Measurements from ENCODE around the gene ARHGAP36. TPM values are rescaled to one million over a fixed set of nuclear protein-coding genes. Genes with fewer than 3 reads are reported as not detected.

The ARHGAP36 gene
- total RNA-seq, 2 experiments from 2014 or later = not detected

GRCh38 chrX:131073607-131074006 lies 15.5 kb downstream of the ARHGAP36 start:
- DNase-seq (no peak), ATAC-seq (no peak)
- CTCF ChIA-PET = interaction anchor here (1.6 kb wide), 1 partner anchor 13 kb away, joined by 5 read pairs; no protein-coding TSS in a partner anchor
- POLR2A ChIA-PET = no interaction called here
- no peak overlapping the region for H3K27ac Mint-ChIP-seq
- intact Hi-C loops (cut with DNase I, micrococcal nuclease) = no loop called here
- no peaks in the 10 kb centered on the region for H3K4me1 Mint-ChIP-seq
- H3K9me3 Mint-ChIP-seq (ENCODE audit: low read depth) = no peaks in the 10 kb centered on the region
- peaks cover 25% of the 10 kb centered on the region for H3K27me3 Mint-ChIP-seq
- H3K4me3 Mint-ChIP-seq = no peak overlapping the region
- H3K36me3 Mint-ChIP-seq (ENCODE audit: low read depth) = no peaks in the 10 kb centered on the region

- CTCF ChIA-PET = no interaction called here
- intact Hi-C loops (cut with DNase I, micrococcal nuclease) = no loop called here
- Mint-ChIP-seq H3K9me3 (ENCODE audit: low read depth) (no peaks in the 10 kb centered on the region), H3K27ac (no peak overlapping the region), H3K36me3 (ENCODE audit: low read depth) (no peaks in the 10 kb centered on the region), H3K4me3 (no peak overlapping the region), H3K4me1 (peaks cover 2% of the 10 kb centered on the region), H3K27me3 (peaks cover 36% of the 10 kb centered on the region)
- DNase-seq (no peak), ATAC-seq (no peak)
- POLR2A ChIA-PET = no interaction called here
Measured at GRCh38 chrX:131081772-131082740, 23.9 kb downstream of the ARHGAP36 start.

GRCh38 chrX:131083510-131084142 lies 25.5 kb downstream of the ARHGAP36 start:
- Mint-ChIP-seq H3K9me3 (ENCODE audit: low read depth) (no peaks in the 10 kb centered on the region), H3K36me3 (ENCODE audit: low read depth) (no peaks in the 10 kb centered on the region), H3K4me3 (no peak overlapping the region), H3K27me3 (peaks cover 36% of the 10 kb centered on the region), H3K4me1 (peaks cover 2% of the 10 kb centered on the region), H3K27ac (no peak overlapping the region)
- DNase-seq (no peak), ATAC-seq (no peak)
- intact Hi-C loops (cut with DNase I, micrococcal nuclease) = no loop called here
- ChIA-PET POLR2A (no interaction called here), CTCF (no interaction called here)

- DNase-seq = no peak
Measured at GRCh38 chrX:131084145-131084544, 26.0 kb downstream of the ARHGAP36 start.

GRCh38 chrX:131136776-131137175 lies 78.6 kb downstream of the ARHGAP36 start:
- Mint-ChIP-seq H3K27ac (no peak overlapping the region), H3K36me3 (ENCODE audit: low read depth) (no peaks in the 10 kb centered on the region), H3K4me3 (no peak overlapping the region), H3K9me3 (ENCODE audit: low read depth) (no peaks in the 10 kb centered on the region), H3K4me1 (no peaks in the 10 kb centered on the region), H3K27me3 (peaks cover 2% of the 10 kb centered on the region)
- ChIA-PET CTCF (no interaction called here), POLR2A (no interaction called here)
- DNase-seq = no peak
- intact Hi-C loops (cut with DNase I, micrococcal nuclease) = no loop called here
- ATAC-seq = no peak

More at GRCh38 chrX:131084145-131084544, 26.0 kb downstream of the ARHGAP36 start:
- intact Hi-C loops (cut with DNase I, micrococcal nuclease) = no loop called here
- POLR2A ChIA-PET = no interaction called here
- Mint-ChIP-seq H3K27ac (no peak overlapping the region), H3K4me1 (peaks cover 2% of the 10 kb centered on the region), H3K36me3 (ENCODE audit: low read depth) (no peaks in the 10 kb centered on the region), H3K4me3 (no peak overlapping the region), H3K9me3 (ENCODE audit: low read depth) (no peaks in the 10 kb centered on the region), H3K27me3 (peaks cover 36% of the 10 kb centered on the region)
- ATAC-seq = no peak
- CTCF ChIA-PET = no interaction called here

GRCh38 chrX:131139072-131139471 lies 80.9 kb downstream of the ARHGAP36 start:
- H3K27me3 Mint-ChIP-seq = peaks cover 2% of the 10 kb centered on the region
- H3K9me3 Mint-ChIP-seq (ENCODE audit: low read depth) = no peaks in the 10 kb centered on the region
- POLR2A ChIA-PET = no interaction called here
- no peak overlapping the region for H3K27ac Mint-ChIP-seq
- no peaks in the 10 kb centered on the region for H3K4me1 Mint-ChIP-seq
- H3K36me3 Mint-ChIP-seq (ENCODE audit: low read depth) = no peaks in the 10 kb centered on the region
- CTCF ChIA-PET = no interaction called here
- intact Hi-C loops (cut with DNase I, micrococcal nuclease) = no loop called here
- DNase-seq (no peak), ATAC-seq (no peak)
- H3K4me3 Mint-ChIP-seq = no peak overlapping the region

Other genes with a start within 250 kb of the ARHGAP36 start
- gene ENOX2, start 155.1 kb upstream of the ARHGAP36 start, total RNA-seq = 10 to 100 TPM; 12.5 to 16.5 TPM
- gene IGSF1, start 231.0 kb downstream of the ARHGAP36 start, total RNA-seq = not detected